ENCODE data around the gene JAK3.

DNA sequence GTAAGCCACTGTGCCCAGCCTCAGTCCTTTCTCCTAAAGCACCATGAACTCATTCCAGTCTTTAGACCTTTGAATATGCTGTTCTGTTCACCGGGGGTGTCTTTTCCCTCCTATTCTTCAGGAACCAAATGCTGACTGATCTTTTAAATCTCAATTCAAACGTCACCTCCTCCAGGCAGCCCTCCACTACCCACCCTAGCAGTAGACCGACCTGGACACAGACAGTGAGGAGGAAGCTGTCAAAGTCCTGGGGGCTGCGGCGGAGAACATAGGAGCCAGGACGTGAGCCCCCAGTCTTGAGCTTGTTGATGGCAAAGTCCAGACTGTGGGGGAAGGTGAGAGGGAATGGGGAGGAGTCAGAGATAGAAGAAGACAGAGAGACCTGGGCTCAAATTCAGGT, 7.8 kb downstream of the JAK3 start:
- TF ChIP-seq CTCF (IDR thresholded peaks at IDR 0.05) (no peak), POLR2A (IDR thresholded peaks at IDR 0.05) (no peak)

Data from body of pancreas (tissue), 4 donors.